Fibroblast of pulmonary artery (primary cell): Measurements from ENCODE around the gene BCCIP.
A peak's percentile ranks its signal among the peaks of the same experiment; 100 is the strongest.

Experiments used
- DNase-seq: peaks from one replicate; pipeline ENCODE4 v3.0.0-alpha.2; 2010; ENCODE audit warnings: low read depth
- H3K4me3 ChIP-seq: replicated peaks from 2 replicates; pipeline ENCODE4 v1.5.1; 2011; ENCODE audit warnings: low read depth, mild to moderate bottlenecking, control low read depth, low read length, moderate library complexity
- TF ChIP-seq, protein P1 (sequence below): IDR thresholded peaks from 2 replicates; pipeline ENCODE4 v1.5.1; 2011; ENCODE audit warnings: mild to moderate bottlenecking, control low read depth, low read length, inconsistent platforms; ENCODE audit errors: missing control alignments

Gene BCCIP

DNA sequence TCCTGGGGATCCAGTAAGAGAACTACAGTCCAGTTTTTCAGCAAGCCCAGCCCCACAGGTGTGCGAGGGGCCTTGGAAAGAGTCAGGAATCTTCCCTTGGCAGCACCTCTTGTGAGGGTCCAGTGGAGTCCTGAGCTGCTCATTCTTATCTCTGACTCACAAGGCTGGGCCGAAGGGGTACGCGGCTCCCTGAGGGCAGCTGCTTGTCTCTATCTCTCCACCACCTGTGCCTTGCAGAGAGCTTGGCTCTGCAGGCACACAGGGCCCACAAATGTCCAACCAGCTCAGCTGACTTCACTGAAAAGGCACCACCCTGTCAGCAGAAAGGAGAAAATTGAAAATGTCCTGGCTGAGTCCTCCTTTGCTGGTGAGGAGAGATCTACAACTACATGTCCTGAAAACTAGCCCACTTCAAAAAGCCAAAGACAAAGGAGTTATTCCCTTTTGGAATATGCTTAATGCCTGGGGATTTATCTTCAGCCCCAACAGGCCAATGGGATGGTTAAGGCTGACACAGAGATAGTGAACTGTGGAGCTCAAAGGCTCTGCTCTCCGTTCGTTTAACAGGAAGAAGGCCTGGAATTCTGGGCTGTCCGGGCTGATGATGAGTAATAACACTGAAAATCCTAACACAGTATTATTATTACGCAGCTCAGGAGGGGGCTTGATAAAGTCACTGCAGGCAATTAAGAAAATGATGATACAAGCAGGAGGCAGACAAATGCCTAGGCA lies 23.7 kb upstream of the BCCIP start:
- TF ChIP-seq, protein P1, sequence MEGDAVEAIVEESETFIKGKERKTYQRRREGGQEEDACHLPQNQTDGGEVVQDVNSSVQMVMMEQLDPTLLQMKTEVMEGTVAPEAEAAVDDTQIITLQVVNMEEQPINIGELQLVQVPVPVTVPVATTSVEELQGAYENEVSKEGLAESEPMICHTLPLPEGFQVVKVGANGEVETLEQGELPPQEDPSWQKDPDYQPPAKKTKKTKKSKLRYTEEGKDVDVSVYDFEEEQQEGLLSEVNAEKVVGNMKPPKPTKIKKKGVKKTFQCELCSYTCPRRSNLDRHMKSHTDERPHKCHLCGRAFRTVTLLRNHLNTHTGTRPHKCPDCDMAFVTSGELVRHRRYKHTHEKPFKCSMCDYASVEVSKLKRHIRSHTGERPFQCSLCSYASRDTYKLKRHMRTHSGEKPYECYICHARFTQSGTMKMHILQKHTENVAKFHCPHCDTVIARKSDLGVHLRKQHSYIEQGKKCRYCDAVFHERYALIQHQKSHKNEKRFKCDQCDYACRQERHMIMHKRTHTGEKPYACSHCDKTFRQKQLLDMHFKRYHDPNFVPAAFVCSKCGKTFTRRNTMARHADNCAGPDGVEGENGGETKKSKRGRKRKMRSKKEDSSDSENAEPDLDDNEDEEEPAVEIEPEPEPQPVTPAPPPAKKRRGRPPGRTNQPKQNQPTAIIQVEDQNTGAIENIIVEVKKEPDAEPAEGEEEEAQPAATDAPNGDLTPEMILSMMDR, result no peak
- DNase-seq, result peak; percentile 5
- no peak overlapping the region for H3K4me3 ChIP-seq

DNA sequence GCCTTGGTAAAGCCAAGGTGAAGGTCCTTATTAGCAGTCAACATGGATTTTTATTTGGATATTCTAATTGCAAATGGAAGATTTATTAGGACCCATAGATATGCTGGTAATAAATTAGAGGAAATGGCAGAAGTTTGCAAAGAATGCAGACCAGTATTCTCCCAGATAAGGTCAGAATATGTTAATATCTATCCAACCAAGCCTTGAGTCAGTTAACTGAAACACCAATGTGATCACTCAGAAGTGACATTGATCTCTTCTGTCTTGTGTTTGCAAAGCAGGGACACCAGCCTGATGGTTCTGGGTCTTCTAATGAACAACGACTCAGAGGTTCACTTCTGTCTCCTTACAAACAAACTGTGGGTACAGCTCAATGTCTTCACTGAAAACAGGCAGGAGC lies 21.8 kb upstream of the BCCIP start:
- H3K4me3 ChIP-seq, result no peak overlapping the region
- TF ChIP-seq, protein P1, result no peak
- no peak for DNase-seq

DNA sequence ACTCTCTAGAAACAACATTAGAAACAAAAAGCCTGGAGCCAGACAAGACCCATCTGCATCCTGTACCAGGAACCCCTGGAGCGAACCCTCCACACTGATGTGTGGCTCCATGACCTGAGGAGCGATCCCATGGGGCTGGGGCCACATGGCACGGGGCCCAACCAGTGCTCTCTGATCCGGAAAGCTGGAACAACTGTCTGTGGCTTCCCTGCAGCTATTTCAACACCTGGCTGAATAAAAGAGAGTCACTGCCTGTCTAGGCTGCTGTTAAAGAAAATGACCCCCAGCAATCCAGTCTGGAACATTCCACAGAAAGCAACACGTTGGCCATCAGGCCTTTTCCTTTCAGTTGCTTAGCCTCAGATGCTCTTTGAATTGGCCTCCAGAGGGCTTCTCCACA lies 21.2 kb upstream of the BCCIP start:
- DNase-seq, result no peak
- TF ChIP-seq, protein P1, result no peak
- no peak overlapping the region for H3K4me3 ChIP-seq

DNA sequence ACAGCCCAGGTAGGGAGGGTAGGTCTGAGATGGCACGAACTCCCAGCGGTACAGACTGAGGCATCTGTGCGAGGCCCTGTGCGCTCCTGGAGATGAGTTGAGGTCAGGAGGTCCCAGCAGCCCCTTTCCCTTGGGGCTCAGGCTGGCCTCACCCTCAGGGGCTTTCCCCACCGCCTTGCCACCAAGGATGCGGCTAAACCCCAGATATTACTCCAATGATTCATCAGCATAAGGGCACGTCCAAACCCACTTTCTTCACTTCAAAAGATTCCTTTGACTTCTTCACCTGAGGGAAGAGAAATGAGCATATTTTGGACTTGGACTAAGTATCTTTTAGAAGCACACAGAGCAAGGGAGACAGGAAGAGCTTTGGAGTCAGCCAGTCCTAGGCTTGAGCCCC lies 20.6 kb upstream of the BCCIP start:
- H3K4me3 ChIP-seq, result no peak overlapping the region
- TF ChIP-seq, protein P1, result no peak
- DNase-seq, result no peak

DNA sequence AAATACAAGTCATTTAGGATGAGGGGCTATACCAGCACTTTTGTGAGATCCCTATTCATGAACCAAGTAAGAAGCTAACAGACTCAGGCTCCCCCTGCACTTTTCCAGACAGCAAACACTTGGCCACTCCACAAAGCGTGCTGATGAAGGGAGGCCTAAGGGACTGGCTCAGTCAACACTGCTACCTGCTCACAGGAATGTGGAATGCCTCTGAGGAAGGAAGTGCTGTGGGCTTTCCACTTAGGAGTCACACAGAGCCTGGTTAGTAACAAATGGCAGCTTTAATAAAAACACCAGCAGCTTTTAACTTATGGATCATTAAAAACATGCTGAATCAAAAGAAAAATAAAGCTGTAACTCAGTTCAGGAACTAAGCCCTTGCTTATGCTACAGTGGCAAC lies 15.3 kb upstream of the BCCIP start:
- TF ChIP-seq, protein P1, result no peak
- H3K4me3 ChIP-seq, result no peak overlapping the region

DNA sequence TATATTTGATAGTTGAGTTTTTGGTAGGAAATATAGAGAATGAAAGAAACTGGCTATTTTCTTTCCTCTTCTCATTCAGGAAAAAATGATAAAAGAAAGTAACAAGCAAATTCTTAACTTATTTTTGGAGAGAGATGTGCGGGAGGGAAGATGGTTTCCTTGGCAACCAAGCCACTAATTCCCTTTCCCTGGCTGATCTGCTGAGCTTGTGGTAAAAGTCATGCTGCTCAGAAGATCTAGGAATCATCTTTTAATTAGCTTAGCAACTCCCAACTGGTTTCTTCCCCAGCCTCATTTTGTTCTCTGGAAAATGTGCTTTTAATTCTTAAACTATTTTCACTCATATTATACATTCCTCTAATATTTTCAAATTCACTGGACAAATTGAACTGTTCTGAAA lies 12.1 kb upstream of the BCCIP start:
- no peak overlapping the region for H3K4me3 ChIP-seq
- TF ChIP-seq, protein P1, result no peak
- DNase-seq, result no peak

More for the DNA sequence above, 15.3 kb upstream of the BCCIP start:
- no peak for DNase-seq
